GM12891 (cell line): ENCODE results near the gene AKAP5.

Experiments used
- DNase-seq: peaks from one replicate; pipeline ENCODE4 v3.0.0; 2011; ENCODE audit warnings: low spot score; ENCODE audit not compliant: insufficient read length
- FAIRE-seq: peaks from 2 replicates; lab custom pipeline; 2011; peaks lifted over from hg19 to GRCh38; lab: Jason Lieb, UNC
- PAX5 ChIP-seq: IDR thresholded peaks from 2 replicates; pipeline ENCODE4 v1.6.1; 2011; ENCODE audit warnings: low read length, moderate library complexity, mild to moderate bottlenecking; ENCODE audit not compliant: insufficient read depth, severe bottlenecking
- POLR2A ChIP-seq: IDR thresholded peaks from 2 replicates; pipeline ENCODE4 v1.6.1; 2011; ENCODE audit warnings: low read depth, low read length, control low read depth
- POLR2AphosphoS5 ChIP-seq: IDR thresholded peaks from 2 replicates; pipeline ENCODE4 v1.6.1; 2011; ENCODE audit warnings: low read depth, low read length, control low read depth
- POU2F2 ChIP-seq: IDR thresholded peaks from 2 replicates; pipeline ENCODE4 v1.6.1; 2011; ENCODE audit warnings: low read depth, mild to moderate bottlenecking, control low read depth, low read length, moderate library complexity
- SPI1 ChIP-seq: IDR thresholded peaks from 2 replicates; pipeline ENCODE4 v1.6.1; 2011; ENCODE audit warnings: low read depth, low read length, control low read depth
- TAF1 ChIP-seq: IDR thresholded peaks from 2 replicates; pipeline ENCODE4 v1.6.1; 2011; ENCODE audit warnings: low read depth, low read length, control low read depth

AKAP5 gene

DNA sequence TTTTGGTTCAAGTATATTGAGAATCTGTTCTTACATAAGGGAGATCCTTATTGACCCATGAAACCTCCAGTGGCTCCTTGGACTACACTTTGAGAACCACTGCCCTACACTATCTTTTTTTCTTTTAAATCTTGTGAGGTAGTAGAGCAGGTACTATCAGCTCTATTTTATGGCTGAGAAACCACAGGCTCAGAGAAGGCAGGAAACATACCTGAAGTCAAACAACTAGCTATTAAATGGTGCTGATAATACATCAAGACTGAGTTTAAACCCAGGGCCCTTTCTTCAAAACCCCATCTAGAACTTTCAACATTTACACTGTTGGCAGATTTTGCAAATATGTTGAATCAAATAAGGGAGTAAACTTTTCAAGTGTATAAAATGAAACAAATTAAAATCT, 31.5 kb downstream of the AKAP5 start:
- FAIRE-seq, result no peak
- DNase-seq, result no peak
- TF ChIP-seq TAF1 (no peak), POU2F2 (no peak), SPI1 (no peak), PAX5 (no peak), POLR2A (no peak), POLR2AphosphoS5 (no peak)

DNA sequence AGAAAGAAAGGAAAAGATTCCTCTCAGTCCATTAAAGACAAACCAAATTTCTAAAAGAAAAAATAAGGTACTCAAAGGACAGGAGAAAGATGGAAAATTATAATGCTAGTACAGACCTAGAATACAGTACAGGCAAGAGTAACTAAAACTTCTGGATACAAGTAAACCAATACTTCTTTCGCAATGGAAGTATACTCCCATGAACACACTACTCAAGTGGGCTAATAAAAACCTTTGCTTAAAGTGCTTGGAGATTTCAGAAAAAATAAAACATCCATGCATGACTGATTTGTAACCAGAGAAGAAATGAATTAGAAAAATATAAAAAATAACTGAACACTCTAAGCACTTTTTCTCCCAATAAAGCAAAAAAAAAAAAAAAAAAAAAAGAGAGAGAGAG, 34.8 kb downstream of the AKAP5 start:
- TF ChIP-seq TAF1 (no peak), POU2F2 (no peak), POLR2A (no peak), PAX5 (no peak), POLR2AphosphoS5 (no peak), SPI1 (no peak)
- DNase-seq (no peak), FAIRE-seq (no peak)

DNA sequence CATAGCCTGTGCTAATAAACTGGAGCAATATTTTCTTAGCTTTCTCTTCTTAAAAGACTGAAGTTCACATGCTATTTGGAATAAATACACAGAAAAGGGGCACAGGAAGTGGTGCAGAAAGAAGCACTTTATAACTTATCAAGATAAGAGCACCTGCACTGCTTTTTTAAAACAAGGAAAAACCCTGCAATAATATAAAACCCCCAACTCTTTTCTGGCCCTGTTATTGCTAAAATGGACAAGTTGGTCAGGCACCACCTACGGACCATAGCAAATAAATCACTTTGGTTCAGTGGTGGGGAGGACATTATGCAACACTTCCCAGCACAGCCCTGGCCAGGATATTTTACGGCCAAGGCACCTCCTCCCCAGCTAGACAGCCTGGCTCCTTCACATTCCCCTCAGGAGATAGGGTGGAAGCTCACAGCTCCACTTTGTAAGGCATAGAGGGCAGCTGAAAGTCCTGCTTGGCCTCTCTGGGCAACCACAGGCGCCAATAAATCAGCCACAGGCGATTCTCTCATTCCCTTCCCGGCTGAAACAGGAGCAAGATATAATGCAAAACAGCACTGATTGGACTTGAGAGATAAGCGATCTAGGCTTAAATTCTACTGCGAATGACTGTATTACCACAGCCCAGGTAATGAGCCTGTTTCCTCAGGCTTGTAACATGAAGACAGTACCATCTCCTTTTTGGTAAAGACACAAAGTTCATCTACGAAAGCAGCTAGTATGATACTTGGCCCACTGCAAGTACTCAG, 36.3 kb downstream of the AKAP5 start:
- no peak for DNase-seq
- TF ChIP-seq TAF1 (no peak), POLR2A (no peak), POLR2AphosphoS5 (no peak)
- FAIRE-seq, result peak; percentile 65

DNA sequence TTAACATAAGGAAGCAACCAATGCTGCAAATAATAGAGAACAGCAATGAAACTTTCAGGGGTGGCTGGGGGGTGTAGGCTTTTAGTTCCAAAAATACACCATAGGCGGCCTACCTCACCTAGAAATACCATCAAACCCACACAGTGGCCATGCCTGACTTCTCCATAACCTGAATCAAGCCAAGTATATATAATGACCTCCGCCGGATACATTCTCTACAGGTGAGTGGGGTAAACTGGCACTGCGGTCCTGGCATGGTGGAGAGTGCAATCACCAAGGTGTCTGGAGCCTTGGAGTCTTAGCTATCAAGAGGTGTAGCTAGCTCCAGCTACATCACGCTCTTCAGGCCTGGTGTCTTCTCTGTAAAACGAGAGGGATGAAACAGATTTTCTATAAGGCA, 37.2 kb downstream of the AKAP5 start:
- no peak for TF ChIP-seq POU2F2
- no peak for TF ChIP-seq POLR2AphosphoS5
- no peak for TF ChIP-seq SPI1
- no peak for TF ChIP-seq TAF1
- no peak for TF ChIP-seq PAX5
- TF ChIP-seq POLR2A, result no peak
- FAIRE-seq, result peak; percentile 55
- no peak for DNase-seq

DNA sequence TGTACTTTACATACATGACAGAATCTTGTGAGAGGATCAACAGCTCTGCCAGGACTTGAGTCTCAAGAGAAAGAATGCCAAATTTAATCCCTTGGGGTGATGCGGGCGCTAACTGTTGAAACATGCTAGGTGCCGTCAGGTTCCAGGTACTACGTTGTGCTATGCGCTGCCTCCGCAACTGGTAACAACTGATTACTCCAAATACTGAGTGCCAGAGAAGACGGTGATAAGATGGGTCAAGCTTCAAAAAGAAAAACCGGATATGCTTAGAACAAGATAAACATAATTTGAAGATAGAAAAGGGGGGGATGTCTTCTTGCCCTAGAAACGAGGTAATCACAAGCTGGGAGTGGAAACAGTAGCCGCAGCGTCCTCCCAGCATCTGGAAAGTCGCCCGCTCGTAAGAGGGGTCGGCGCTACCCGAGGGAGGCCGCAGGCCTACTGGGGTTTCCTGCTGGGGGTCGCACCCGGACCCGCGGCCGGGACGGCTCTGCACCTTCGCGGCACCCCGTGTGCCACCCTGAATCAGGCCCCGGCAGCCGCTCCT, 37.7 kb downstream of the AKAP5 start:
- peak; percentile 40 for FAIRE-seq
- no peak for TF ChIP-seq SPI1
- TF ChIP-seq TAF1, result no peak
- TF ChIP-seq POU2F2, result no peak
- no peak for TF ChIP-seq POLR2AphosphoS5
- no peak for TF ChIP-seq POLR2A
- TF ChIP-seq PAX5, result no peak
- DNase-seq, result no peak

DNA sequence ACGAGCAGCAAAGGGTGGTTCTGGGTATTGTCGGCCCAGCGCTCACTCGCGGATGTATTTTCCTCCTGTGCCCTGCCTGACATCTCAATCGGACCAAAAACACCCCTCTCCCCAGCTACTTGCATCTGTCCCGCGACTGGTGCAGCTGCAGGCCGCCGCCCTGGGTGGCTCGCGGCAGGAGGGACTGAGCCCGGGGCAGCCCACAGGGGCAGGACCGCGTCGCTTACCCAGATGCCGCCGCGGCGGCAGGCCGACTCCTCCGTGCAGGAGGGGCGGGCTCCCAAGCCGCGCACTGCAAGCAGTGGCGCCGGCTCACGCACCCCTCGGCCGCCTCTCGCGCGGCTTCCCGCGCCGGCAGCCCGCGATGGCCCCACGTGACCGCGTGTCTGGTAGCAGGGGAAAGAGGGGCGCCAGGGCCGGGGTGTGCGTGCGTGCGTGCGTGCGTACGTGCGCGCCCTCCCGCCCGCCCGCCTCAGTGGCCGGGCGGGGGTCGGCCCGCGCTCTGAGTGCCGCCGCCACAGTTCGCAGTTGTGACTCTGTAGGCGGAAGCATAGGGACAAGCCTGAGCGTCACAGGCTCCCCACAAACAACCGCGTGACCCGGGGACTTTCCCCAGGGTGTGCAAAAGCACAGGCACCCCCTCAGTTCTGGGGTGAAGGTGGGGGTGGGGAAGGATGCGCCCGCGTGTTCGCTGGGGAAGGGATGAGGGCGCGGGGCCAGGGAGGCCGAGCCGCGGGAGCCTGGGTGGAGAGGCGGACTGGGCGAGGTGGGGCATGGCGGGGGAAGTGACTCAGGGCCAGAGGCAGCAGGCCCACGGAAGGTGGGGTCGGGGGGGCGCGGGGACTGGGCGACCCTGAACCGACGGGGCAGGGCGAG, 38.4 kb downstream of the AKAP5 start, which contains the start of gene ZBTB25:
Gene ZBTB25, minus strand, starts transcription at position 405 of the 876 bp plus-strand sequence. CDS start 13,305 bp downstream, outside the sequence.
- DNase-seq, result peak; percentile 63
- peak; percentile 94 for FAIRE-seq
- TF ChIP-seq POU2F2 (peak; percentile 67), POLR2AphosphoS5 (peak; percentile 49; the same call in 1 of the 2 replicates), SPI1 (no peak), POLR2A (no peak), PAX5 (no peak), TAF1 (peak; percentile 77; the same call in 1 of the 2 replicates)

DNA sequence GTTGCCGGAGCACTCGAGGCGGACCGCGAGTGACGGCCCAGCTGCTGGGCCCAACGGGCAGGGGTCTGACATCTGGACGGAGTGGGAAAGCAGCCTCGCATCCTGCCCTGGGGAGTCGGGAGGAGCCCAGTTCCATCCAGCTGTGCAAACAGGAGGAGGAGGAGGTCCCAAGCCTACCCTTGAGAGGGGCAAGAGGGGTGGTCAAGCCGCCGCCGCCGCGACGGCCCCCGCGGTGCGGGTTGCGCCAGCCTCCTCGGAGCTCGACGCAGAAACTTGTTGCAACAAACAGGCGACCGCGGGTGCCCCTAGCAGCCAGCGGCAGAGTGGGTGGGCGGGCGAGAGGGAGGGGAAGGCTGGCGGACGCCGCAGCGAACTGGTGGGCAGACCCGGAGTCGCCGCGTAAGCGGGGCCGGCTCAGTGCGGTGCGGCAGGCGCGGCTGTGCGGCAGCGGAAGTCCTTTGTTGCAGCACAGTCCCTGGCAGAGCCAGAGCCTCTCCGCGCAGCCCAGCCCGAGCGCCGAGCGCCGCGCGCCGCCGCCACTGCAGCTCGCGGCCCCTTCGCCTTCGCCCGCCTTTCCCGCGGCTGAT, 39.1 kb downstream of the AKAP5 start, which contains the start of gene ZBTB1:
Gene ZBTB1, plus strand, starts transcription at position 461 of the 587 bp plus-strand sequence. CDS start 16,735 bp downstream, outside the sequence.
- TF ChIP-seq POLR2AphosphoS5 (peak; percentile 85), POLR2A (peak; percentile 90), TAF1 (peak; percentile 63), PAX5 (no peak), SPI1 (0 out of 2 replicates have a peak, but pooled peaks have one; percentile 35)
- DNase-seq, result peak; percentile 30
- FAIRE-seq, result peak; percentile 76

DNA sequence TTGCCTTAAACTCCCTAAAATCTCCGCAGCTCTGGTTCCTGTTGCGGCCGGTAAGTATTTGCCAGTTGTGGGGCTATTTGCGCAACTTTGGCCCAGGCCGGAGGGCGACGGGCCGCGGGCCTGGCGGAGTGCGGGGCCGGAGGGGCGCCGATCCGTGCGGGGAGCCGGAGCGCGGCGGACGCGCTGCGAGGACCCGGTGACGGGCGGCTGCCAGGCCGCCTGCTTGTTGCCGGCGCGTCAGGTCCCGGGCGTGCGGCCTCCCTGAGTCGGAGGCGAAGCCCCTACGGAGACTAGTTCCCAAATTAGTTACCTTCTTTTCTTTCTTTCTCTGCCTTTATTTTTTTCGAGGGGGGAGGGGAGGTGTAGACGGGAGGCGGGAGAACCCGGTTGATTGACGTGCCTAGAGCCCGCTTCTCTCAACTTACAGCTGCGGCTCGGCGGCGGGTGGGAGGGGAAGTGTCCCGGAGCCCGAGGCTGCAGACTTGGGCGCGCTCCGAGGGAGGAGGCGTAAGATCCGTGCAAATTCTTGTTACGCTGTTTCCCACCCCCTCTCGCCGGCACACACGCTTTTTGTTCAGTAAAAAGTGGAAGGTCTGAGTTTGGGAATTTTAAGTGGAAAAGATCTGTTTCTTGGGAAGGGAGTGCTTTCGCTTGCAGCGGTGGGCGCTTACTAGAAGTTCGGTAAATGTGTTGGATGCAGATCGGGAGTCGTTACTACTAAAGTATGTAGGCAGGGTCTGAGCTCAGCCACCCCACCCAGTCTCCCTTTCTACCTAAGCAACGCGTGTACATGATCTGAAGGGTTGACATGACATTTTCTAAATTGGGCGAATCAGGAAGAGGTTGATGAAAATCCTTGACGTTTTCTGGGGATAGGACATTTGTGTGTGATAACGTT, 39.8 kb downstream of the AKAP5 start:
- TF ChIP-seq POU2F2, result no peak; the same call in 1 of the 2 replicates
- no peak for TF ChIP-seq TAF1
- no peak for TF ChIP-seq PAX5
- TF ChIP-seq POLR2A, result peak; percentile 2; the same call in 1 of the 2 replicates
- TF ChIP-seq POLR2AphosphoS5, result no peak; the same call in 1 of the 2 replicates
- peak; percentile 71 for TF ChIP-seq SPI1
- DNase-seq (peak; percentile 44), FAIRE-seq (peak; percentile 16)

DNA sequence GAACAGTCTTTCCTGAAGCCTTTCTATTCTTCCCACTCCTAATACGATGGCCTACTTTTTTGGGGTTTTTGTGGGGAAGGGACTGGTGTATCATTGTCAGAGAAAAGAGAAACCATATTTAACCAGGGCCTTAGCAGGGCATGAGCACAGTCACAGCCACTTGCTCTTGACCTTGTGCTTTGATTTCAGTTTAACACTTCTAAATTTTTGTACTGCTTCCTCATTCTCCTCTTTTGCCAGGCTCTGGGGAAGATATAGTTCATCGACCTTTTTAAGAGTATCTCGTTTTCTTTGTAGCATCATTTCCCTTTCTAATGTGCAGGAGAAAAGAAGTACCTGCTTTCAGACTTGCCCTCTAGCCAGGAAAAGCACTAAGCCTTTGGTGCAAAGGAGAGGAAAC, 41.4 kb downstream of the AKAP5 start:
- TF ChIP-seq TAF1 (no peak), SPI1 (0 out of 2 replicates have a peak, but pooled peaks have one; percentile 24)
- FAIRE-seq (no peak), DNase-seq (no peak)
